Activated effector memory CD4-positive, alpha-beta T cell treated with Interleukin-2 at 50 U/mL for 16 hours (primary cell): ENCODE results near the gene STPG3.

Experiments
- DNase-seq: peaks from one replicate; pipeline ENCODE4 v3.0.0-alpha.2; 2020

The STPG3 gene

GRCh38 chr9:137267933-137268355 lies 16.9 kb downstream of the STPG3 start:
- DNase-seq = no peak

GRCh38 chr9:137268538-137269201 lies 17.6 kb downstream of the STPG3 start:
- no peak for DNase-seq

- no peak for DNase-seq
Measured at GRCh38 chr9:137269231-137269772, 18.2 kb downstream of the STPG3 start.

GRCh38 chr9:137270929-137271695 lies 20.0 kb downstream of the STPG3 start:
- no peak for DNase-seq

- no peak for DNase-seq
Measured at GRCh38 chr9:137271696-137272076, 20.6 kb downstream of the STPG3 start.

- no peak for DNase-seq
Measured at GRCh38 chr9:137272241-137273094, 21.4 kb downstream of the STPG3 start.

- no peak for DNase-seq
Measured at GRCh38 chr9:137273095-137273490, 22.0 kb downstream of the STPG3 start.

GRCh38 chr9:137273611-137274320 lies 22.7 kb downstream of the STPG3 start:
- no peak for DNase-seq

GRCh38 chr9:137275203-137275587 lies 24.1 kb downstream of the STPG3 start:
- no peak for DNase-seq

GRCh38 chr9:137275588-137276472 lies 24.7 kb downstream of the STPG3 start:
- no peak for DNase-seq

GRCh38 chr9:137276473-137277328 lies 25.6 kb downstream of the STPG3 start:
- no peak for DNase-seq

- DNase-seq = no peak
Measured at GRCh38 chr9:137277329-137278041, 26.4 kb downstream of the STPG3 start, which contains the start of gene TOR4A. TSS of gene TOR4A (plus strand) at chr9:137277726. CDS start at chr9:137278690, 964 bp downstream.

- no peak for DNase-seq
Measured at GRCh38 chr9:137278061-137278701, 27.1 kb downstream of the STPG3 start.

GRCh38 chr9:137278721-137279711 lies 27.9 kb downstream of the STPG3 start:
- DNase-seq = no peak

GRCh38 chr9:137279741-137280473 lies 28.8 kb downstream of the STPG3 start:
- no peak for DNase-seq

- DNase-seq = no peak
Measured at GRCh38 chr9:137280474-137281344, 29.6 kb downstream of the STPG3 start.
